ENCODE data around the gene HDAC4.

HDAC4 gene

DNA sequence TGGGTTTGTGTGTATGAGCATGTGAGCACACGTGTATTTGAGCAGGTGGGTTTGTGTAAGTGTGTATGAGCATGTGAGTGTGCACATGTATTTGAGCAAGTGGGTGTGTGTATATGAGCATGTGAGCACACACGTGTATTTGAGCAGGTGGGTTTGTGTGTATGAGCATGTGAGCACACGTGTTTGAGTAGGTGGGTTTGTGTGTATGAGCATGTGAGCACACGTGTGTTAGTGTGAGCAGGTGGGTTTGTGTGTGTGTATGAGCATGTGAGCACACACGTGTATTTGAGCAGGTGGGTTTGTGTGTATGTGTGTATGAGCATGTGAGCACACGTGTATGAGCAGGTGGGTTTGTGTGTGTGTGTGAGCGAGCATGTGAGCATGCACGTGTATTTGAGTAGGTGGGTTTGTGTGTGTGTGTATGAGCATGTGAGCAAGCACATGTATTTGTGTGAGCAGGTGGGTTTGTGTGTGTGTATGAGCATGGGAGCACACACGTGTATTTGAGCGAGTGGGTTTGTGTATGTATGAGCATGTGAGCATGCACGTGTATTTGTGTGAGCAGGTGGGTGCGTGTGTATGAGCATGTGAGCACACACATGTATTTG, 383.2 kb downstream of the HDAC4 start:
- TF ChIP-seq CEBPB (IDR thresholded peaks at IDR 0.05): no peak
- no peak for TF ChIP-seq CREB1 (IDR thresholded peaks at IDR 0.05; ENCODE audit: low read depth)
- TF ChIP-seq, protein P1, sequence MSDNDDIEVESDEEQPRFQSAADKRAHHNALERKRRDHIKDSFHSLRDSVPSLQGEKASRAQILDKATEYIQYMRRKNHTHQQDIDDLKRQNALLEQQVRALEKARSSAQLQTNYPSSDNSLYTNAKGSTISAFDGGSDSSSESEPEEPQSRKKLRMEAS (IDR thresholded peaks at IDR 0.05): no peak
- TF ChIP-seq, protein P2, sequence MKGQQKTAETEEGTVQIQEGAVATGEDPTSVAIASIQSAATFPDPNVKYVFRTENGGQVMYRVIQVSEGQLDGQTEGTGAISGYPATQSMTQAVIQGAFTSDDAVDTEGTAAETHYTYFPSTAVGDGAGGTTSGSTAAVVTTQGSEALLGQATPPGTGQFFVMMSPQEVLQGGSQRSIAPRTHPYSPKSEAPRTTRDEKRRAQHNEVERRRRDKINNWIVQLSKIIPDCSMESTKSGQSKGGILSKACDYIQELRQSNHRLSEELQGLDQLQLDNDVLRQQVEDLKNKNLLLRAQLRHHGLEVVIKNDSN (IDR thresholded peaks at IDR 0.05): no peak
- TF ChIP-seq FOXM1 (IDR thresholded peaks at IDR 0.05; ENCODE audit: borderline replicate concordance, low read depth): no peak
- no peak for TF ChIP-seq TAF1 (IDR thresholded peaks at IDR 0.05; ENCODE audit: low read depth)
- TF ChIP-seq YY1 (IDR thresholded peaks at IDR 0.05; ENCODE audit: low read depth): no peak
- no peak for TF ChIP-seq RAD21 (IDR thresholded peaks at IDR 0.05; ENCODE audit: low read depth)
- no peak for TF ChIP-seq TEAD4 (IDR thresholded peaks at IDR 0.05)
- TF ChIP-seq EGR1 (IDR thresholded peaks at IDR 0.05): no peak
- no peak for TF ChIP-seq EP300 (IDR thresholded peaks at IDR 0.05; ENCODE audit: borderline replicate concordance)
- no peak for TF ChIP-seq ZBTB7A (IDR thresholded peaks at IDR 0.05; ENCODE audit: low read depth)
- TF ChIP-seq, protein P3, sequence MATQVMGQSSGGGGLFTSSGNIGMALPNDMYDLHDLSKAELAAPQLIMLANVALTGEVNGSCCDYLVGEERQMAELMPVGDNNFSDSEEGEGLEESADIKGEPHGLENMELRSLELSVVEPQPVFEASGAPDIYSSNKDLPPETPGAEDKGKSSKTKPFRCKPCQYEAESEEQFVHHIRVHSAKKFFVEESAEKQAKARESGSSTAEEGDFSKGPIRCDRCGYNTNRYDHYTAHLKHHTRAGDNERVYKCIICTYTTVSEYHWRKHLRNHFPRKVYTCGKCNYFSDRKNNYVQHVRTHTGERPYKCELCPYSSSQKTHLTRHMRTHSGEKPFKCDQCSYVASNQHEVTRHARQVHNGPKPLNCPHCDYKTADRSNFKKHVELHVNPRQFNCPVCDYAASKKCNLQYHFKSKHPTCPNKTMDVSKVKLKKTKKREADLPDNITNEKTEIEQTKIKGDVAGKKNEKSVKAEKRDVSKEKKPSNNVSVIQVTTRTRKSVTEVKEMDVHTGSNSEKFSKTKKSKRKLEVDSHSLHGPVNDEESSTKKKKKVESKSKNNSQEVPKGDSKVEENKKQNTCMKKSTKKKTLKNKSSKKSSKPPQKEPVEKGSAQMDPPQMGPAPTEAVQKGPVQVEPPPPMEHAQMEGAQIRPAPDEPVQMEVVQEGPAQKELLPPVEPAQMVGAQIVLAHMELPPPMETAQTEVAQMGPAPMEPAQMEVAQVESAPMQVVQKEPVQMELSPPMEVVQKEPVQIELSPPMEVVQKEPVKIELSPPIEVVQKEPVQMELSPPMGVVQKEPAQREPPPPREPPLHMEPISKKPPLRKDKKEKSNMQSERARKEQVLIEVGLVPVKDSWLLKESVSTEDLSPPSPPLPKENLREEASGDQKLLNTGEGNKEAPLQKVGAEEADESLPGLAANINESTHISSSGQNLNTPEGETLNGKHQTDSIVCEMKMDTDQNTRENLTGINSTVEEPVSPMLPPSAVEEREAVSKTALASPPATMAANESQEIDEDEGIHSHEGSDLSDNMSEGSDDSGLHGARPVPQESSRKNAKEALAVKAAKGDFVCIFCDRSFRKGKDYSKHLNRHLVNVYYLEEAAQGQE (IDR thresholded peaks at IDR 0.05; ENCODE audit: low read depth): no peak
- no peak for TF ChIP-seq NFIC (IDR thresholded peaks at IDR 0.05)
- no peak for TF ChIP-seq TCF12 (IDR thresholded peaks at IDR 0.05; ENCODE audit: low read depth)

DNA sequence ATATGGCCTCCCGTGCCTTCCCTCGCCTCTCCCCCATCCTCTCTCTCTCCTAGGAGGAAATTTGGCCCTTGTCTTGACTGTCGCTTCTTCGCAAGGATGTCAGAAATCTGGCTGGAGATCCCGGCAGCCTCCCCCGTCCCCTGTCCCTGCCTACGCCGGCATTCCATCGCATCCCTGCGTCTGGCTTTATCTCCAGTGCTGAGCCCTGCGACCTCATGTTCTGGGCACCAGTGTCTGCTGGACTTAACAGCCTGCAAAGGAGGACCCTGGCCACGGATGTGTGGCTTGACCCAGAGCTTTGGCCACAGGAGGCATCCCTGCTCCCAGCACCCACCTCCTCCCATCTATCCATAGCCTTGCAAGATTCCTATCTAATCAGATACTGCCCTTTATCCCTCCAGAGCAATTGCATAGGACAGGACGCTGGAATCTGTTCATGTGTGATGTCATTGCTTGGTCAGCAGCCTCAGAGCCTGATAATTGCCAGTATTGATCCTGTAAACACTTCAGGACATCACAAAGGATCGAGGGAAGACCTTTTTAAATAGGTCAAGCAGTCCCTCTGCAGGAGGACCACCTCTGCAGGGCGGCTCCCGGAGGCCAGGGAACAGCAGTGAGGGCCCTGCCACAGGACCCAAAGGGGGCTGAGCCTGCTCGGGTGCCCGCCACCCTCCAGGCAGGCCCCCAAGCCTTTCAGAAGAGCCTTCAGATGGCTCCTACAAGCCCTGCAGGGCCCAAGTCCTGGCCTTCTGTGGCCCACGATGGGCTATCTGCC, 384.7 kb downstream of the HDAC4 start:
- TF ChIP-seq, protein P3 (IDR thresholded peaks at IDR 0.05; ENCODE audit: low read depth): no peak
- TF ChIP-seq TCF12 (IDR thresholded peaks at IDR 0.05; ENCODE audit: low read depth) (no peak), CREB1 (IDR thresholded peaks at IDR 0.05; ENCODE audit: low read depth) (no peak), YY1 (IDR thresholded peaks at IDR 0.05; ENCODE audit: low read depth) (no peak)
- TF ChIP-seq, protein P1 (IDR thresholded peaks at IDR 0.05): no peak

DNA sequence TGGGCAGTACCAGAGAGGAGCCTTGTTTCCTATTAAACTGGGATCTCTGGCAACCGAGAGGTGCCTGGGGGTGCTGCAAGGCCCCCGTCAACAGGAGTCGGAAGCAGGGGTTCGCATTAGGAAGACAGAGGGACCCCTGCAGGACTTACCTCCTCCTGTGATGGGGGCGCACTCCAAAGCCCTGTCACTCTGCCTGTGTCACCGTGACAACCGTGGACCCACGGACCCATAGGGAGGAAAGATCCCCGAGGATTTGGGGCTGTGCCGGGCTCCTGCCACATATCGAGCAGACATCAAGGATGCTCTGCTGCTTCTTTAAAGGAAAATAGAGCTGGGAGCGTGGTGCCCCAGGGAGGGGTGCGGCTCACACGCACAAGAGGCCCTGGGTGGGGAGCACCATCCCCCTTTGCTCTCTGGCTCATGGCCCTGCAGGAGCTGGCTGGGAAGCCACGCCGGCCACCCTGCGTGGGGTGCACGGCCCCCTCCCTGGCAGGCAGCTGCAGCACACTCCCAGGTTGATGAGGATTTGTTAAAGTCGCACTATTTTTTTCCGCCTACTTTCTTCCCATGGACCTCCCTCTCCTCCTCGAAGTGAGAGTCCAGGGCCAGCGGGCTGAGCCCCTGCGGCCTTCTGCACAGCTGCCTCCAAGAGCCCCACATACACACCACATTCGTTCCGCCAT, 385.5 kb downstream of the HDAC4 start:
- no peak for TF ChIP-seq TAF1 (IDR thresholded peaks at IDR 0.05; ENCODE audit: low read depth)
- TF ChIP-seq TCF12 (IDR thresholded peaks at IDR 0.05; ENCODE audit: low read depth): no peak
- TF ChIP-seq NFIC (IDR thresholded peaks at IDR 0.05): no peak

DNA sequence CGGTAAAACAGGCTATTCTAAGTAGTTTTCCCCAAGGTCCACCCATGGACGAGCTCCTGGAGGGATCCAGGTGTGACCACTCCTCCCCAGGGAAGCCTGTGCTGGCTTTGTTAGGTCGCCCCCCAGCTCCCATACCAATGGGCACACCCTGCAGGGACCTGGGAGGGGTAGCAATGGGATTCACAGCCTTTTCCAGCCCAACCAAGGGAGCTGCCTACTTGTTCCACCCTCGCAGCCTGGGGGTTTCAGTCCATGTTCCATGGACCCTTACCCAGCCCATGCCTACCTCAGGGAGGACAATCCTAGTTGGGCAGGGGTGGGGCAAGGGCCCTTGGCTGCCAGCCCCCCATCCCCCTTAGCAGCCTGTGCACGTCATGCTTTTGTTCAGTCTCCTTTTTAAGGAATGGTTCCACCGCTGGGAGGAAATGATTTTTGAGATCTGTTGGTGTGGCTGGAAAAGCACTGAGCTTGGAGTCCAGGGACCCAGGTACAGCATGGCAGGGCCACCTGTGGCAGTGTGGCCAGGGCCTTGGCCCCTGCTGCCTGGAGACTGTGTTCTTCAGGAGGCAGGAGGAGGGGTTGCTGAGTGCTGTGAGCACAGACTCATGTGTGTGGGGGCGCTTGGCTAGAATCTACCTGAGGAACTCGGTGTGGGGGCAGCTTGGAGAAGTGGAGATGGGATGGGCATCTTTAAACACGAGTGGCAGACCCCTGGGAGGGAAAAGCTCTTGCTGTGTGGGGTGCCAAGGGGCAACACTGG, 386.2 kb downstream of the HDAC4 start:
- no peak for TF ChIP-seq EGR1 (IDR thresholded peaks at IDR 0.05)
- no peak for TF ChIP-seq TAF1 (IDR thresholded peaks at IDR 0.05; ENCODE audit: low read depth)
- TF ChIP-seq TCF12 (IDR thresholded peaks at IDR 0.05; ENCODE audit: low read depth): no peak
- TF ChIP-seq ZBTB7A (IDR thresholded peaks at IDR 0.05; ENCODE audit: low read depth): no peak
- TF ChIP-seq, protein P2 (IDR thresholded peaks at IDR 0.05): no peak
- TF ChIP-seq YY1 (IDR thresholded peaks at IDR 0.05; ENCODE audit: low read depth): no peak
- TF ChIP-seq FOXM1 (IDR thresholded peaks at IDR 0.05; ENCODE audit: borderline replicate concordance, low read depth): no peak
- no peak for TF ChIP-seq NFIC (IDR thresholded peaks at IDR 0.05)
- no peak for TF ChIP-seq CEBPB (IDR thresholded peaks at IDR 0.05)
- no peak for TF ChIP-seq CREB1 (IDR thresholded peaks at IDR 0.05; ENCODE audit: low read depth)
- TF ChIP-seq, protein P1 (IDR thresholded peaks at IDR 0.05): no peak
- no peak for TF ChIP-seq RAD21 (IDR thresholded peaks at IDR 0.05; ENCODE audit: low read depth)

DNA sequence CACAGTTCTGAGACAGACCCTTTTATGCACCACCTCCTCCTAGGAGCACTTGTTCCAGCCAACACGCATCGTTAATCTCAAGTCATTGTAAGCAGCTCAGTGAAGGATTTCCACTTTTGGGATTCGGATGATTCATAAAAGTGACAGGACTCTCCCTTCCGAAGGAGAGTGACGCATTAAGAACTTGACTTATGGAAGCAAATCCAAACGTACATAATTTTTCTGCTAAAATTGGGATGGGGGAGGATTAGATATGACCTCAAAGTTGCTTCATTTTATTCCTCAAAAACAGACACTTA, 387.2 kb downstream of the HDAC4 start:
- TF ChIP-seq, protein P3 (IDR thresholded peaks at IDR 0.05; ENCODE audit: low read depth): no peak
- TF ChIP-seq EP300 (IDR thresholded peaks at IDR 0.05; ENCODE audit: borderline replicate concordance) (no peak), CREB1 (IDR thresholded peaks at IDR 0.05; ENCODE audit: low read depth) (no peak), NFIC (IDR thresholded peaks at IDR 0.05) (no peak)

Measured in Ishikawa (cell line).